ENCODE data around the gene PCSK2. TPM values are rescaled to one million over a fixed set of nuclear protein-coding genes. Genes with fewer than 3 reads are reported as not detected.

Gene PCSK2
- total RNA-seq, 1 donor from 2014 or later, result 0.52 TPM

- Histone ChIP-seq H3K9me3 (ENCODE audit: control insufficient read depth in 3 of 3, low read length in 3 of 3) (no peaks in the 10 kb centered on the region), H3K9ac (ENCODE audit: low read depth in 1 of 3, low read length in 3 of 3) (no peak overlapping the region), H3K27me3 (ENCODE audit: control insufficient read depth in 3 of 3, insufficient read depth in 3 of 3, low read length in 3 of 3) (no peaks in the 10 kb centered on the region), H3K4me1 (ENCODE audit: control insufficient read depth in 3 of 3, insufficient read depth in 3 of 3, low read length in 3 of 3) (no peaks in the 10 kb centered on the region), H3K36me3 (ENCODE audit: control insufficient read depth in 3 of 3, insufficient read depth in 3 of 3, low read length in 3 of 3) (no peaks in the 10 kb centered on the region), H3K4me3 (ENCODE audit: low read length in 3 of 3) (no peak overlapping the region), H3K27ac (ENCODE audit: low read depth, low read length) (no peak overlapping the region)
Measured at GRCh38 chr20:17515053-17515452, 288.2 kb downstream of the PCSK2 start.

GRCh38 chr20:17518339-17519052, 291.7 kb downstream of the PCSK2 start:
- no peak overlapping the region for H3K9ac ChIP-seq (ENCODE audit: low read depth in 1 of 3, low read length in 3 of 3)
- no peaks in the 10 kb centered on the region for H3K36me3 ChIP-seq (ENCODE audit: control insufficient read depth in 3 of 3, insufficient read depth in 3 of 3, low read length in 3 of 3)
- H3K4me1 ChIP-seq (ENCODE audit: control insufficient read depth in 3 of 3, insufficient read depth in 3 of 3, low read length in 3 of 3), result peaks cover 1 to 6% (median 4%) of the 10 kb centered on the region in 3 donors
- H3K9me3 ChIP-seq (ENCODE audit: control insufficient read depth in 3 of 3, low read length in 3 of 3), result no peaks in the 10 kb centered on the region
- no peak overlapping the region for H3K4me3 ChIP-seq (ENCODE audit: low read length in 3 of 3)
- H3K27ac ChIP-seq (ENCODE audit: low read depth, low read length), result no peak overlapping the region
- H3K27me3 ChIP-seq (ENCODE audit: control insufficient read depth in 3 of 3, insufficient read depth in 3 of 3, low read length in 3 of 3), result no peaks in the 10 kb centered on the region

- no peak overlapping the region for H3K4me3 ChIP-seq (ENCODE audit: low read length in 3 of 3)
Measured at GRCh38 chr20:17519606-17520285, 292.9 kb downstream of the PCSK2 start.

GRCh38 chr20:17520583-17520982, 293.7 kb downstream of the PCSK2 start:
- Histone ChIP-seq H3K27ac (ENCODE audit: low read depth, low read length) (no peak overlapping the region), H3K4me1 (ENCODE audit: control insufficient read depth in 3 of 3, insufficient read depth in 3 of 3, low read length in 3 of 3) (peaks cover 6 to 8% (median 6%) of the 10 kb centered on the region in 3 donors), H3K9me3 (ENCODE audit: control insufficient read depth in 3 of 3, low read length in 3 of 3) (no peaks in the 10 kb centered on the region), H3K27me3 (ENCODE audit: control insufficient read depth in 3 of 3, insufficient read depth in 3 of 3, low read length in 3 of 3) (no peaks in the 10 kb centered on the region), H3K4me3 (ENCODE audit: low read length in 3 of 3) (no peak overlapping the region), H3K9ac (ENCODE audit: low read depth in 1 of 3, low read length in 3 of 3) (no peak overlapping the region), H3K36me3 (ENCODE audit: control insufficient read depth in 3 of 3, insufficient read depth in 3 of 3, low read length in 3 of 3) (no peaks in the 10 kb centered on the region)

More at GRCh38 chr20:17519606-17520285, 292.9 kb downstream of the PCSK2 start:
- peaks cover 6 to 8% (median 6%) of the 10 kb centered on the region in 3 donors for H3K4me1 ChIP-seq (ENCODE audit: control insufficient read depth in 3 of 3, insufficient read depth in 3 of 3, low read length in 3 of 3)
- no peaks in the 10 kb centered on the region for H3K36me3 ChIP-seq (ENCODE audit: control insufficient read depth in 3 of 3, insufficient read depth in 3 of 3, low read length in 3 of 3)
- H3K9ac ChIP-seq (ENCODE audit: low read depth in 1 of 3, low read length in 3 of 3), result no peak overlapping the region
- H3K9me3 ChIP-seq (ENCODE audit: control insufficient read depth in 3 of 3, low read length in 3 of 3), result no peaks in the 10 kb centered on the region
- H3K27me3 ChIP-seq (ENCODE audit: control insufficient read depth in 3 of 3, insufficient read depth in 3 of 3, low read length in 3 of 3), result no peaks in the 10 kb centered on the region
- no peak overlapping the region for H3K27ac ChIP-seq (ENCODE audit: low read depth, low read length)

GRCh38 chr20:17522528-17522927, 295.7 kb downstream of the PCSK2 start:
- no peak overlapping the region for H3K27ac ChIP-seq (ENCODE audit: low read depth, low read length)
- H3K4me3 ChIP-seq (ENCODE audit: low read length in 3 of 3), result no peak overlapping the region
- H3K9me3 ChIP-seq (ENCODE audit: control insufficient read depth in 3 of 3, low read length in 3 of 3), result no peaks in the 10 kb centered on the region
- H3K9ac ChIP-seq (ENCODE audit: low read depth in 1 of 3, low read length in 3 of 3), result no peak overlapping the region
- no peaks in the 10 kb centered on the region for H3K36me3 ChIP-seq (ENCODE audit: control insufficient read depth in 3 of 3, insufficient read depth in 3 of 3, low read length in 3 of 3)
- peaks cover 6 to 8% (median 6%) of the 10 kb centered on the region in 3 donors for H3K4me1 ChIP-seq (ENCODE audit: control insufficient read depth in 3 of 3, insufficient read depth in 3 of 3, low read length in 3 of 3)
- H3K27me3 ChIP-seq (ENCODE audit: control insufficient read depth in 3 of 3, insufficient read depth in 3 of 3, low read length in 3 of 3), result no peaks in the 10 kb centered on the region

- H3K36me3 ChIP-seq (ENCODE audit: control insufficient read depth in 3 of 3, insufficient read depth in 3 of 3, low read length in 3 of 3), result no peaks in the 10 kb centered on the region
- no peak overlapping the region for H3K4me3 ChIP-seq (ENCODE audit: low read length in 3 of 3)
- H3K9ac ChIP-seq (ENCODE audit: low read depth in 1 of 3, low read length in 3 of 3), result no peak overlapping the region
- H3K27ac ChIP-seq (ENCODE audit: low read depth, low read length), result no peak overlapping the region
- H3K9me3 ChIP-seq (ENCODE audit: control insufficient read depth in 3 of 3, low read length in 3 of 3), result no peaks in the 10 kb centered on the region
- H3K4me1 ChIP-seq (ENCODE audit: control insufficient read depth in 3 of 3, insufficient read depth in 3 of 3, low read length in 3 of 3), result peaks cover 6 to 8% (median 6%) of the 10 kb centered on the region in 3 donors
- H3K27me3 ChIP-seq (ENCODE audit: control insufficient read depth in 3 of 3, insufficient read depth in 3 of 3, low read length in 3 of 3), result no peaks in the 10 kb centered on the region
Measured at GRCh38 chr20:17523326-17523725, 296.5 kb downstream of the PCSK2 start.

GRCh38 chr20:17524560-17524959, 297.7 kb downstream of the PCSK2 start:
- Histone ChIP-seq H3K27me3 (ENCODE audit: control insufficient read depth in 3 of 3, insufficient read depth in 3 of 3, low read length in 3 of 3) (no peaks in the 10 kb centered on the region), H3K9me3 (ENCODE audit: control insufficient read depth in 3 of 3, low read length in 3 of 3) (no peaks in the 10 kb centered on the region), H3K4me3 (ENCODE audit: low read length in 3 of 3) (no peak overlapping the region), H3K4me1 (ENCODE audit: control insufficient read depth in 3 of 3, insufficient read depth in 3 of 3, low read length in 3 of 3) (peaks cover 6 to 8% (median 6%) of the 10 kb centered on the region in 3 donors), H3K36me3 (ENCODE audit: control insufficient read depth in 3 of 3, insufficient read depth in 3 of 3, low read length in 3 of 3) (no peaks in the 10 kb centered on the region), H3K9ac (ENCODE audit: low read depth in 1 of 3, low read length in 3 of 3) (no peak overlapping the region), H3K27ac (ENCODE audit: low read depth, low read length) (no peak overlapping the region)

GRCh38 chr20:17525132-17525531, 298.3 kb downstream of the PCSK2 start:
- H3K4me1 ChIP-seq (ENCODE audit: control insufficient read depth in 3 of 3, insufficient read depth in 3 of 3, low read length in 3 of 3), result peaks cover 6 to 8% (median 6%) of the 10 kb centered on the region in 3 donors
- H3K9me3 ChIP-seq (ENCODE audit: control insufficient read depth in 3 of 3, low read length in 3 of 3), result no peaks in the 10 kb centered on the region
- no peak overlapping the region for H3K9ac ChIP-seq (ENCODE audit: low read depth in 1 of 3, low read length in 3 of 3)
- H3K36me3 ChIP-seq (ENCODE audit: control insufficient read depth in 3 of 3, insufficient read depth in 3 of 3, low read length in 3 of 3), result no peaks in the 10 kb centered on the region
- no peaks in the 10 kb centered on the region for H3K27me3 ChIP-seq (ENCODE audit: control insufficient read depth in 3 of 3, insufficient read depth in 3 of 3, low read length in 3 of 3)
- H3K4me3 ChIP-seq (ENCODE audit: low read length in 3 of 3), result no peak overlapping the region
- H3K27ac ChIP-seq (ENCODE audit: low read depth, low read length), result no peak overlapping the region

- Histone ChIP-seq H3K27ac (ENCODE audit: low read depth, low read length) (no peak overlapping the region), H3K36me3 (ENCODE audit: control insufficient read depth in 3 of 3, insufficient read depth in 3 of 3, low read length in 3 of 3) (no peaks in the 10 kb centered on the region), H3K9me3 (ENCODE audit: control insufficient read depth in 3 of 3, low read length in 3 of 3) (no peaks in the 10 kb centered on the region), H3K9ac (ENCODE audit: low read depth in 1 of 3, low read length in 3 of 3) (no peak overlapping the region), H3K4me3 (ENCODE audit: low read length in 3 of 3) (no peak overlapping the region), H3K27me3 (ENCODE audit: control insufficient read depth in 3 of 3, insufficient read depth in 3 of 3, low read length in 3 of 3) (peaks cover 0 to 4% (median 0%) of the 10 kb centered on the region in 3 donors), H3K4me1 (ENCODE audit: control insufficient read depth in 3 of 3, insufficient read depth in 3 of 3, low read length in 3 of 3) (peaks cover 3 to 10% (median 8%) of the 10 kb centered on the region in 3 donors)
Measured at GRCh38 chr20:17525650-17526049, 298.8 kb downstream of the PCSK2 start.

- H3K9ac ChIP-seq (ENCODE audit: low read depth in 1 of 3, low read length in 3 of 3), result no peak overlapping the region
- H3K9me3 ChIP-seq (ENCODE audit: control insufficient read depth in 3 of 3, low read length in 3 of 3), result no peaks in the 10 kb centered on the region
- no peak overlapping the region for H3K27ac ChIP-seq (ENCODE audit: low read depth, low read length)
- H3K4me1 ChIP-seq (ENCODE audit: control insufficient read depth in 3 of 3, insufficient read depth in 3 of 3, low read length in 3 of 3), result peaks cover 0 to 4% (median 4%) of the 10 kb centered on the region in 3 donors
- peaks cover 0 to 4% (median 0%) of the 10 kb centered on the region in 3 donors for H3K27me3 ChIP-seq (ENCODE audit: control insufficient read depth in 3 of 3, insufficient read depth in 3 of 3, low read length in 3 of 3)
- no peaks in the 10 kb centered on the region for H3K36me3 ChIP-seq (ENCODE audit: control insufficient read depth in 3 of 3, insufficient read depth in 3 of 3, low read length in 3 of 3)
- no peak overlapping the region for H3K4me3 ChIP-seq (ENCODE audit: low read length in 3 of 3)
Measured at GRCh38 chr20:17529586-17529985, 302.7 kb downstream of the PCSK2 start.
